Measurements from ENCODE around the gene RPP25L.

Gene RPP25L

GRCh38 chr9:34564617-34565016 lies 47.3 kb downstream of the RPP25L start:
- no peak for TF ChIP-seq CTCF (IDR thresholded peaks at IDR 0.05; ENCODE audit: low read depth, low read length)

GRCh38 chr9:34563262-34563661 lies 48.6 kb downstream of the RPP25L start:
- no peaks in the 10 kb centered on the region for H3K27me3 ChIP-seq
- H3K4me3 ChIP-seq (ENCODE audit: low read depth, low read length) = no peak overlapping the region
- no peak for DNase-seq
- peaks cover 54% of the 10 kb centered on the region for H3K36me3 ChIP-seq
- no peak for TF ChIP-seq CTCF (IDR thresholded peaks at IDR 0.05; ENCODE audit: low read depth, low read length)
- H3K9me3 ChIP-seq = no peaks in the 10 kb centered on the region
- H3K4me1 ChIP-seq = peaks cover 58% of the 10 kb centered on the region

More at GRCh38 chr9:34564617-34565016, 47.3 kb downstream of the RPP25L start:
- no peak overlapping the region for H3K4me3 ChIP-seq (ENCODE audit: low read depth, low read length)
- peaks cover 61% of the 10 kb centered on the region for H3K36me3 ChIP-seq
- H3K4me1 ChIP-seq = peaks cover 58% of the 10 kb centered on the region
- DNase-seq = no peak
- H3K27me3 ChIP-seq = no peaks in the 10 kb centered on the region
- H3K9me3 ChIP-seq = no peaks in the 10 kb centered on the region

- H3K4me1 ChIP-seq = peaks cover 58% of the 10 kb centered on the region
- no peak overlapping the region for H3K4me3 ChIP-seq (ENCODE audit: low read depth, low read length)
- H3K9me3 ChIP-seq = no peaks in the 10 kb centered on the region
- H3K27me3 ChIP-seq = no peaks in the 10 kb centered on the region
- DNase-seq = no peak
- TF ChIP-seq CTCF (IDR thresholded peaks at IDR 0.05; ENCODE audit: low read depth, low read length) = peak; percentile 89
- H3K36me3 ChIP-seq = peaks cover 48% of the 10 kb centered on the region
These were observed 49.7 kb downstream of the RPP25L start for GRCh38 chr9:34562135-34562745.

- Histone ChIP-seq H3K9me3 (no peaks in the 10 kb centered on the region), H3K36me3 (peaks cover 44% of the 10 kb centered on the region), H3K4me1 (peaks cover 57% of the 10 kb centered on the region), H3K4me3 (ENCODE audit: low read depth, low read length) (no peak overlapping the region), H3K27me3 (no peaks in the 10 kb centered on the region)
- TF ChIP-seq CTCF (IDR thresholded peaks at IDR 0.05; ENCODE audit: low read depth, low read length) = no peak
- no peak for DNase-seq
These were observed 51.2 kb downstream of the RPP25L start for GRCh38 chr9:34560599-34561214.

All from BE2C (cell line).